Measurements from ENCODE around the gene WWOX.

DNA sequence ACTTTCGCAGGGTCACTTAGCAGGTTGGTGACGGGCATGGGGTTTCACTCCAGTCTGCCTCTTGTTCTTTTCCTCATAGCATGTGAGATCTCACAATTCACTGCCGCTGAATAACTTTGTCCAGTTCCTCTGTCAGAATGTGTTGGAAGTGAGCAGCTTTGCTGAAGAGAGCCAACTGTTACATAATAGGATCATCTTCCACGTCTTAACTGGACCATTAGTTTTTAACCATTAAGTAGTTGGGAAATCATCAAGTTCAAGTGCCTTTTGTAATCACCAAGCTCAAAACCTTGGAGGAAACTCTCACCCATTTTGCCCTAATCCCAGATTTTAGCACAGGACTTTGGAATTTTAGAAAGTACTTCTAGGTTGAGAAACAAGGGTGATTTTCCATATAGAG, 290.6 kb downstream of the WWOX start:
- TF ChIP-seq, protein P1, sequence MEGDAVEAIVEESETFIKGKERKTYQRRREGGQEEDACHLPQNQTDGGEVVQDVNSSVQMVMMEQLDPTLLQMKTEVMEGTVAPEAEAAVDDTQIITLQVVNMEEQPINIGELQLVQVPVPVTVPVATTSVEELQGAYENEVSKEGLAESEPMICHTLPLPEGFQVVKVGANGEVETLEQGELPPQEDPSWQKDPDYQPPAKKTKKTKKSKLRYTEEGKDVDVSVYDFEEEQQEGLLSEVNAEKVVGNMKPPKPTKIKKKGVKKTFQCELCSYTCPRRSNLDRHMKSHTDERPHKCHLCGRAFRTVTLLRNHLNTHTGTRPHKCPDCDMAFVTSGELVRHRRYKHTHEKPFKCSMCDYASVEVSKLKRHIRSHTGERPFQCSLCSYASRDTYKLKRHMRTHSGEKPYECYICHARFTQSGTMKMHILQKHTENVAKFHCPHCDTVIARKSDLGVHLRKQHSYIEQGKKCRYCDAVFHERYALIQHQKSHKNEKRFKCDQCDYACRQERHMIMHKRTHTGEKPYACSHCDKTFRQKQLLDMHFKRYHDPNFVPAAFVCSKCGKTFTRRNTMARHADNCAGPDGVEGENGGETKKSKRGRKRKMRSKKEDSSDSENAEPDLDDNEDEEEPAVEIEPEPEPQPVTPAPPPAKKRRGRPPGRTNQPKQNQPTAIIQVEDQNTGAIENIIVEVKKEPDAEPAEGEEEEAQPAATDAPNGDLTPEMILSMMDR (conservative IDR thresholded peaks at IDR 0.05; ENCODE audit: low read depth, low read length), result no peak
- TF ChIP-seq EZH2 (IDR thresholded peaks at IDR 0.05; ENCODE audit: borderline replicate concordance, low read depth, low read length, poor library complexity, severe bottlenecking), result no peak

Data from A673 (cell line).